Cerebellar cortex (tissue), 1 donor: Measurements from ENCODE around the gene CAMK1.

Experiments
- DNase-seq: peaks from one replicate; pipeline ENCODE4 v3.0.0-alpha.2; 2015; ENCODE audit warnings: low spot score

Gene CAMK1

GRCh38 chr3:9710174-9710739 is 59.5 kb downstream of the CAMK1 start:
- DNase-seq = no peak
